ENCODE results near the gene IER5L. TPM values are rescaled to one million over a fixed set of nuclear protein-coding genes. Genes with fewer than 3 reads are reported as not detected.

IER5L gene
- total and polyA plus RNA-seq, 9 of the 15 experiments (the other 6 are each of a cell fraction or from before 2014, with no cell fraction given) = 0.14 to 11.9 (median 0.52) TPM

DNA sequence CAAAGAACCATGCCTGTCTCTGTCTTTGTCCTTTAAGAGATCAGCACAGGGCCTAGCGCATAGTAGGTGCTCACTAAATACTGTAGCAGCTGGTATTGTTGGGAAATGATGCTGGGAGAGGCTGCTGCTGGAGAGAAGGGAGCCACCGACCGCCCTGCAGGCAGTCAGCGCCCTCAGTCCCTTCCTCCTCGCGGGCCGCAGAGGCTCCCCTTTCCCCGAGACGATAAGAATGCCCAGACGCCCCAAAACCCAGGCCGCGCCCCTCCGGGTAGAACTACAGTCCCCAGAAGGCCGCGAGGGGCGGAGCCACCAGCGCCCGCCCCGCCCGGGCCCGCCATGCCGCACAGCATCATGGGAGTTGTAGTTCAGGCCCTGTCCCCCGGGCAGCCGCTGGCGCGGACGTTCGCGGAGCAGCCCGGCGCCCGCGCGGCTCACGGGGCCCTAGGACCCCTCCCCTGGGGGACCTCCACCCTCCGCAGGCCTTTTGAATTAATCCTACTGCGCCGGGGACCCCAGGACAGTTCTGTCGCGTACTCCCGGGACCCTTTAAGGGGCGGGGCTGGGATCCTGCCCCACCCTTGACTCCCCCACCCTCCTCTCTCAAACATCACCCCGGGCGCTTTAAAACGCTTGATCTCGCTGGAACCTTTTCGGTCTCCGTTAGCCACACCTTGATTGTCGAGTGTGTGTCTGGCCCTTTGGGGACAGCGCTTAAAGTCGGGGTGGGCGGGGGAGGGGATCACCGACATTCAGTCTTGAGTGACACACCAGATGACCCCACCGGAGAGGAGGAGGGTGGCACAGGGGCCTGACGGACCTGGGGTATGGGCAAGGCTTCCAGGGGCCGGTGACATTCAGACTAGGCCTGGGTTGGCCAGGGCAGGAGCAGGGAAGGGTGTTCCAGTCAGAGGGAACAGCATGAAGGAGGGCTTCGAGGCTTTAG lies 24.8 kb upstream of the IER5L start (continued):
- TF ChIP-seq ZNF408 (CRISPR knock-in tag; IDR thresholded peaks at IDR 0.05; ENCODE audit: low read depth) = no peak
- TF ChIP-seq YY1 (IDR thresholded peaks at IDR 0.05; ENCODE audit: borderline replicate concordance in 1 of 3, control insufficient read depth in 1 of 3, extremely low read depth in 1 of 3, insufficient read depth in 3 of 3, insufficient read length in 1 of 3, insufficient replicate concordance in 2 of 3, low read depth in 1 of 3, low read length in 2 of 3) = peak; percentile 73 to 97 (median 96)
- peak; percentile 53; the same call in 1 of the 2 replicates for TF ChIP-seq HDAC8 (tag; IDR thresholded peaks at IDR 0.05)
- TF ChIP-seq U2AF1 (optimal IDR thresholded peaks at IDR 0.05; ENCODE audit: low read depth, low read length) = peak; percentile 52
- TF ChIP-seq SMC3 (conservative IDR thresholded peaks at IDR 0.05; ENCODE audit: insufficient read depth, low read depth, low read length) = no peak
- TF ChIP-seq PCBP1 (IDR thresholded peaks at IDR 0.05; ENCODE audit: low read depth, low read length, poor library complexity, severe bottlenecking) = peak; percentile 62
- TF ChIP-seq, protein P1, sequence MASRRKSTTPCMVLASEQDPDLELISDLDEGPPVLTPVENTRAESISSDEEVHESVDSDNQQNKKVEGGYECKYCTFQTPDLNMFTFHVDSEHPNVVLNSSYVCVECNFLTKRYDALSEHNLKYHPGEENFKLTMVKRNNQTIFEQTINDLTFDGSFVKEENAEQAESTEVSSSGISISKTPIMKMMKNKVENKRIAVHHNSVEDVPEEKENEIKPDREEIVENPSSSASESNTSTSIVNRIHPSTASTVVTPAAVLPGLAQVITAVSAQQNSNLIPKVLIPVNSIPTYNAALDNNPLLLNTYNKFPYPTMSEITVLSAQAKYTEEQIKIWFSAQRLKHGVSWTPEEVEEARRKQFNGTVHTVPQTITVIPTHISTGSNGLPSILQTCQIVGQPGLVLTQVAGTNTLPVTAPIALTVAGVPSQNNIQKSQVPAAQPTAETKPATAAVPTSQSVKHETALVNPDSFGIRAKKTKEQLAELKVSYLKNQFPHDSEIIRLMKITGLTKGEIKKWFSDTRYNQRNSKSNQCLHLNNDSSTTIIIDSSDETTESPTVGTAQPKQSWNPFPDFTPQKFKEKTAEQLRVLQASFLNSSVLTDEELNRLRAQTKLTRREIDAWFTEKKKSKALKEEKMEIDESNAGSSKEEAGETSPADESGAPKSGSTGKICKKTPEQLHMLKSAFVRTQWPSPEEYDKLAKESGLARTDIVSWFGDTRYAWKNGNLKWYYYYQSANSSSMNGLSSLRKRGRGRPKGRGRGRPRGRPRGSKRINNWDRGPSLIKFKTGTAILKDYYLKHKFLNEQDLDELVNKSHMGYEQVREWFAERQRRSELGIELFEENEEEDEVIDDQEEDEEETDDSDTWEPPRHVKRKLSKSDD (conservative IDR thresholded peaks at IDR 0.05; ENCODE audit: low read length) = no peak
- no peak for TF ChIP-seq REST (IDR thresholded peaks at IDR 0.05; ENCODE audit: borderline replicate concordance)
- peak; percentile 67; the same call in 1 of the 2 replicates for TF ChIP-seq REST (CRISPR knock-in tag; IDR thresholded peaks at IDR 0.05; ENCODE audit: low read depth)
- peak; percentile 12; the same call in 1 of the 2 replicates for TF ChIP-seq CEBPG (CRISPR knock-in tag; IDR thresholded peaks at IDR 0.05)
- no peak for TF ChIP-seq CEBPG (tag; conservative IDR thresholded peaks at IDR 0.05 in 1 of 2, IDR thresholded peaks at IDR 0.05 in 1 of 2)
- TF ChIP-seq ATF1 (CRISPR knock-in tag; IDR thresholded peaks at IDR 0.05) = no peak
- peak; percentile 55 for TF ChIP-seq ATF1 (tag; IDR thresholded peaks at IDR 0.05)
- TF ChIP-seq ZC3H8 (IDR thresholded peaks at IDR 0.05) = no peak

All from K562 (cell line).